Vagina (tissue), 2 donors: ENCODE measurements around the gene NUP43.

Experiments used
- POLR2A ChIP-seq, 2 donors: fragments of 450-650 bp; IDR thresholded peaks; one replicate each; pipeline ENCODE4 v1.6.1; 2017; ENCODE audit warnings: antibody characterized with exemption in 2 of 2, mild to moderate bottlenecking in 2 of 2, moderate library complexity in 2 of 2
- POLR2AphosphoS5 ChIP-seq, 2 donors: sonication (generic); formaldehyde crosslinking; IDR thresholded peaks; one replicate each; pipeline ENCODE4 v1.9.0; 2017; ENCODE audit warnings: antibody characterized with exemption in 2 of 2, mild to moderate bottlenecking in 2 of 2, low read depth in 1 of 2; ENCODE audit not compliant: insufficient read depth in 1 of 2
- TF ChIP-seq, protein P1 (sequence below), 3 experiments: fragments of 450-650 bp in 2 of 3; fragments of 200-600 bp in 1 of 3; sonication (generic) in 1 of 3; IDR thresholded peaks; one replicate each; pipeline ENCODE4 v1.5.1; 2017 to 2019; ENCODE audit warnings: antibody characterized with exemption in 3 of 3, mild to moderate bottlenecking in 2 of 3, moderate library complexity in 2 of 3

DNA sequence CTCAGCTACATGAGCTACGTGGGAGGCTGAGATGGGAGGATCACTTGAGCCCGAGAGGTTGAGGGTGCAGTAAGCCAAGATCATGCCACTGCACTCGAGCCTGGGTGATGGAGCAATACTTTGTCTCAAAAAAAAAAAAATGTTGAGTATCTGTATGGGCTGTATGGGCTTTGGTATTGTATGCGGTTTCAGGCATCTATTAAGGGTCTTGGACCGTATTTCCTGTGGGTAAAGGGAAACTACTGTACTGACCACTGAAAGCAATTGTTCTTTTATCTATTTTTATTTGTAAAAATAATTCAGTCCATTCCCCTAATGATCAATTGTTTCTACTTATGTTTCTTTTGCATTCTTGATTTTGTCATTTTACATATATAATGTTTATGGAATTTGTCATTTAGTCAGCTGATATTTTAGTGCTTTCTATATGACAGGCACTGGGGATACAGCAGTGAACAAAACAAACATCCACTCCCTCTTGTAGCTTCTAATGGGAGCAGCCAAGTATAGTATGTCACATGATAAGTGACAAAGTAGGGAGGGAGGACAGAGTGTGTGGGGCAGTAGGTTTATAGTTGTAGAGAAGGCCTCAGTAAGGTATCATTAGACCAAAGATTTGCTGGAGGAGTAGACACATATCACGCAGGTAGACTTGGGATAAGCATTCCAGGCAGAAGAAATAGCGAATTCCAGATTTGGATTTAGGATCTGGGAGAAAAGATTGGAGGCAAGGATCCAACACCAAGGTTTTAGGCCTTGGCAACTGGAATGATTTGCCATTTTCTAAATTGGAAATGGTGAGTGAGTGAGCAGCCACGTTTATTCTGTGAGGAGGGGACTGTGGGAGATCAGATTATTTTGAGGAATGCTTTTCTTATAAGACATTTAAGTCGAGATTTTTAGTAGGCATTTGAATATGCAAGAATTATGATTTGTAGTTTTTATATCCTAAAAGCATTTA is 9.3 kb upstream of the NUP43 start:
- TF ChIP-seq, protein P1, sequence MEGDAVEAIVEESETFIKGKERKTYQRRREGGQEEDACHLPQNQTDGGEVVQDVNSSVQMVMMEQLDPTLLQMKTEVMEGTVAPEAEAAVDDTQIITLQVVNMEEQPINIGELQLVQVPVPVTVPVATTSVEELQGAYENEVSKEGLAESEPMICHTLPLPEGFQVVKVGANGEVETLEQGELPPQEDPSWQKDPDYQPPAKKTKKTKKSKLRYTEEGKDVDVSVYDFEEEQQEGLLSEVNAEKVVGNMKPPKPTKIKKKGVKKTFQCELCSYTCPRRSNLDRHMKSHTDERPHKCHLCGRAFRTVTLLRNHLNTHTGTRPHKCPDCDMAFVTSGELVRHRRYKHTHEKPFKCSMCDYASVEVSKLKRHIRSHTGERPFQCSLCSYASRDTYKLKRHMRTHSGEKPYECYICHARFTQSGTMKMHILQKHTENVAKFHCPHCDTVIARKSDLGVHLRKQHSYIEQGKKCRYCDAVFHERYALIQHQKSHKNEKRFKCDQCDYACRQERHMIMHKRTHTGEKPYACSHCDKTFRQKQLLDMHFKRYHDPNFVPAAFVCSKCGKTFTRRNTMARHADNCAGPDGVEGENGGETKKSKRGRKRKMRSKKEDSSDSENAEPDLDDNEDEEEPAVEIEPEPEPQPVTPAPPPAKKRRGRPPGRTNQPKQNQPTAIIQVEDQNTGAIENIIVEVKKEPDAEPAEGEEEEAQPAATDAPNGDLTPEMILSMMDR (IDR thresholded peaks at IDR 0.05) = no peak
- TF ChIP-seq POLR2A (IDR thresholded peaks at IDR 0.05) = no peak
- TF ChIP-seq POLR2AphosphoS5 (IDR thresholded peaks at IDR 0.05; ENCODE audit: insufficient read depth in 1 of 2, low read depth in 1 of 2) = no peak
